HG02588 (cell line): ENCODE results near the gene KCNMA1.

Experiments used
- ATAC-seq: cut with Tn5 transposase; IDR thresholded peaks from one replicate; pipeline ENCODE4 v1.9.1; 2021; ENCODE audit warnings: mild to moderate bottlenecking, moderate library complexity; ENCODE audit not compliant: unreplicated experiment

The KCNMA1 gene

GRCh38 chr10:77290528-77291155 is 347.0 kb downstream of the KCNMA1 start:
- ATAC-seq = no peak

DNA sequence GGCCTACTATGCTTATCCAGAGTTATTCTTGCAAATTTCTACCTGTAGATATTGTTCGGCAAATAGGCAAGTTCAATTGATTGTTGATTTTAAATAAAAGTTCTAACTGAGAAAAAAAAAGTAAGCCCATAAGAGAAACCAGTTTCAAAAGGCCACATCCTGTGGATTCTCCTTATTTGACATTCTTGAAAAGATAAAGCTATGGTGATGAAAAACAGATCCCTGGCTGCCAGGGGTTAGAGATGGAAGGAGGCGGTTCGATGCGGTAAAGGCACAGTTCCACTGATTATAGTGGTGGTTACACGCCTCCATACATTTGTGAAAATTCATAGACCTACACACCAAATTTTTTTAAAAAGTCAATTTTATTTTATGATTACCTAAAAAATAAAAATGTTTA is 347.8 kb downstream of the KCNMA1 start:
- ATAC-seq = no peak

DNA sequence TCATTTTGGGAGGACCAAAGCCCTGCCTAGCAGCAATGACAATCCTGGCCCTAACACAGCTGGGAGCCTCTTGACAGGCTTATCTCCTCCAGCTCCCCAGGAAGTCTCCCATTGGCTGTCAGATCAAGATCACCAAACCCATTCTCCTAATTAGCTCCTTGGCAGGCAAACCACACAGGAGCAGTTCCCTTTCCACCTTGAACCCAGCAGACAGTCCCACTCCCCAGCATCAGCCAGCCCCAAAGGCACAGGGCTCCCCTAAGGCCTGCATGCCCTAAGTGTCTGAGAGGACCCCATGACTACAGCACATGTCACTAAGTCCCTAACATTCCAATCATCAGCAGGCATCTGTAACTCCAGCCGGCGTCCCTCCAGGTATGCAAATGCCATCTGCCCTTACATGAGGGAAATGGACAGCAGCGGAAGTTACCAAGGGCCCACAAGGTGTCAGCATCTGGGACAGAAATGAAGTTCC is 348.5 kb downstream of the KCNMA1 start:
- no peak for ATAC-seq

DNA sequence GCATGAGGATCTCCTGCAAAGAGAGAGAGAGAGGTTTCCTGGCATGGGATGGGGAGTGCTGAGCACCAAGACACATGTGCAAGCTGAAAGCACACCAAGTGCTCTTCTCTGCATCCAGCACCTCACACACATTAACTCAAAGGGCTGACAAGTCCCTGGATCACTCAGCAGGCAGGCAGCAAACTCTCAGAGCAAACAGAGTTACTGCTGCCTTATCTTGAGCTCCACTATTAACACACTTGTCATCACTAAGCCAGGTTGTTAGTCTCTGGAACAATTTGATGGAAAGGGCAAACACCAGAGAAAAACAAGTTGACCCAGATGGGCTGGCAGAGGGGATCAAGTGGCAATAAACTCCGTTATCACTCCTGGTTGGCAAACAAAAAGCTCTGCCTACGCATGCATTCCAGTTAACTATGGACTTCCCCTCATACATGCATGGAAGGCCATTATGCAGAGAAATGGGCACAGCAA is 349.9 kb downstream of the KCNMA1 start:
- ATAC-seq = no peak

DNA sequence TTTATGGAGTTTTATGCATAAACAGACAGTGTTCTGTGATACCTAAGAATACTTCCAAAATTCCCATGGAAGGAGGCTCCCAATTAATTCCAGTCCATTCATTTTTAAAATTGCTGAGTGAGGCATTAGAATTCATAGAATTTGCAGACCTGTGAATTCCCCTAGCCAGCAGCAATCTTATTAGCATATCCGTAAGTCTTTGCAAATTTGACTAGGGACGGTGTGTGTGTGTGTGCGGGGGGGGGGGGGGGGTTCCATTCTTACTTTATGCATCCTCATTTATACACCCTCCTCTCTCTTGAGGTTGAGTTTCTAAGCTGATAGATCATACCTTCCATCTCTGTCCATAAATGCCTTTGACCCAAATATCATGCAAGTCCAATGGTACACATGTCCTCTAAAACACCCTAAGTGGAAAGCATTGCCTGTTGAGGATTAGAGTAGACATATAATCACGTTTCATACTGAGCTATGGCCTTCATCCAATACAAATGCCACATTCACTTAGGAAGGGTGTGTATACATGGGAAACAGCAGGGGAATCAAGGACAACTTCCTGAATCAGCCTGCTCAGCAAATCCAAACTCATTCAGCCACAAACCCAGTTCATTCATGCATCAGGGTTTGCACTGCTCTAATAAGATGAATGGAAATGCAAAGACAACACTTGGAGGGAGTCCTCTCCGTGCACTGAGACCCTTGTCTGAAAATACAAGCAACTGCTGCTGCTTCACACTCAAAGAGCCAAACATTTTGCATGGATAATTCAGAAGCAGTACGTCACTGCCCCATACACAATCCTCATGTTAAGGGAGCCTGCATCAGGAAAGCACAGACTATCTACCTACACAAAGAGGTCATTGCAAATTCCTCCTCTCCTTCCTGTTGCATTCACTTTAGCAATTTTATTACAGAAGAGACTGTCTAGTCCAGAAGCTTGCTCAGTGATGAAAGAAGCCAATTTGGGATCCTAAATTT is 350.8 kb downstream of the KCNMA1 start:
- no peak for ATAC-seq

DNA sequence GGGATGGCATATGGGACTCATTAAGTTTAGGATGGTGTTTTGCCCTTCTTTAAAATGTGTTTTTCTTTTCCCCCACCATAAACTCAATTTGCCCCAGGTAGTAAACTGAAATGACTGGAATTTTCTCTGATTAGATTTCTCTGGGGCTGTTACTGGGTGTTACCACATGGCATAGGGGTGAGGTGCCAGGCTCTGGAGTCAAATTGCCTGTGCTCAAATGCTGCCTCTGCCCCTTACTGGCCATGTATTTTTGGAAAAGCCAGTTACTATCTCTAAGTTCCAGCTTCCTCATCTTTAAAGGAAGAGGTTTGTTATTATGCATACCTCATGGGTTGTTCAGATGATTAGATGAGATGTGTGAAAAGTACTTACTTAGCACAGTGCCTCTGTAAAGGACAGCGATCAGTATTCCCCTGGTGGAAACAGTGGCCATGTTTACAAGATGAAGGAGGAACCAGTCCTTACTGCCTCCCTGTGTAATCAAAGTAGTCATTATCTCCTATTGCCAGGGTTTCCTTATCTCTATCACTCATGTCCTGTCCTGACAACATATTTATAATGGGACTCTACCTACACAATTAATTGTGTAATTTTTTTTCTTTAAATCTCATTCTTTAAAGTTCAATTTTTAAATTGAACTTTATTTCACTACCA is 352.0 kb downstream of the KCNMA1 start:
- ATAC-seq = no peak

DNA sequence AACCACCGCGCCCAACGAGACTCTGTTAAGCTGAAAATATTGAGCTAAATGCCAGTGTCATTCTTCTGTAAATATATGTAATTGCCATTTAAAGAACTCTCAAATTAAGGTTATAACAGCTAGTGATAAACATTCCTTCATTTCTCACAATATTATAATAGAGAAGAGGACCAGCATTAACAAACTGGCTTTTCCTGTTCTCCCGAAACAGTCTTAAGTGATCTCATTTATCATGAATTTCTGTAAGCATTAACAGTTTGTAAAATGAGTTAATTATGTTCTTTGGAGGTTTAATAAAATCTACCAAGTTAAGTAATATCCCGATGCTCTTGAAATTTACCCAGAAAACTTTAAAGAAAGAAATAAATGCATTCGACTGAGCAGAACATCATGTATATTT is 352.8 kb downstream of the KCNMA1 start:
- ATAC-seq = no peak

DNA sequence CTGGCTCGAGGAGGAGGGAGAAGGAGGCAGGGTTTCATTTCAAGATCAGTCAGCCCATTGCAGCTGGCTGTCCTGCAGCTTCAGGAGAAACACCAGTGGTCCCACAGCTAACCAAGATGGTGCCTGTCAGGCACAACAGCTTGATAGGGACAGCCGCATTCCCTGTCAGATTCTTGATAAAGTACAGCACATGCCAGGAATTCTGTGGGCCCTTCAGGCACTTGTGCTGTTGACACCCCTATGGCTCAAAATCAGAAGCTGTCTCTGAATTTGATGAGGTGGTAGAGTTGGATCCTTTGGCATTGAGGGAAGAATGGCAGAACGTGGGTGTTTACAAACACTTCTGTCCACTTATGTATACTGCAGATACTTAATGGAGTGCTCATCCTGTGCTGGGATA is 354.3 kb downstream of the KCNMA1 start:
- no peak for ATAC-seq

GRCh38 chr10:77282163-77282562 is 355.4 kb downstream of the KCNMA1 start:
- no peak for ATAC-seq

DNA sequence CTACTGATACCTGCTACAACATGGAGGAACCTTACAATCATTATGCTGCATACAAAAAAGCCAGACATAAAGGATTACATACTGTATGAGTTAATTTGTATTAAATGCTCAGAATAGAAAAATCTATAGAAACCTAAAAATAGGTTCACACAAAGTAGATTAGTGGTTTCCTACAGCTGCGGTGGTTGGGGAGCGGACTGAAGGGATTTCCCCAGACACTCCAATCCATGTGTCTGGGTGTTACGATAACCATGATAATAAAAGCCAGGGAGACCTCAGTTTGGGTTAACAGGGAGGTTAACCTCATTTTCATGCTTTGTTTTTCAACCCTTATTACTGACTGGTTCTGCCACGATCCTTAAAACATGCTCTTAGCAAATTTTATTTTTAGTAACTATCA is 355.9 kb downstream of the KCNMA1 start:
- no peak for ATAC-seq

DNA sequence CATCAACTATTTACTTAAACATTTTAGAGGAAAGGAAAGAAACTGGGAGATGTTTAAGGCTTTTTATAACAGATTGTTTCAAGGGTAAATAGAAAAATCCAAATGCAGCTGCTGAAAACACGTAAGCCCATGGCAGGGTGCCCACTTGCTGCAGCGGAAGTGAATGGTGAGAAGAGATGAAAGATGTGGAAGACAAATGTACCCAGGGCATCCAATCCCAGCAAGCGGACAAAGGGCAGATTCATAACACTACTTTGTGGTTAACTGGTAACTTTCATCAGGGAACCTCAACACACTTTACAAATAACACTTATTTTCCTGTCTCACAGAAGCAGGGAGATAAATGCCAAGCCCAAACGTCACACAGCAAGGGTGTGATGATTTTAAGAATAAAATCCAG is 358.4 kb downstream of the KCNMA1 start:
- ATAC-seq = no peak

DNA sequence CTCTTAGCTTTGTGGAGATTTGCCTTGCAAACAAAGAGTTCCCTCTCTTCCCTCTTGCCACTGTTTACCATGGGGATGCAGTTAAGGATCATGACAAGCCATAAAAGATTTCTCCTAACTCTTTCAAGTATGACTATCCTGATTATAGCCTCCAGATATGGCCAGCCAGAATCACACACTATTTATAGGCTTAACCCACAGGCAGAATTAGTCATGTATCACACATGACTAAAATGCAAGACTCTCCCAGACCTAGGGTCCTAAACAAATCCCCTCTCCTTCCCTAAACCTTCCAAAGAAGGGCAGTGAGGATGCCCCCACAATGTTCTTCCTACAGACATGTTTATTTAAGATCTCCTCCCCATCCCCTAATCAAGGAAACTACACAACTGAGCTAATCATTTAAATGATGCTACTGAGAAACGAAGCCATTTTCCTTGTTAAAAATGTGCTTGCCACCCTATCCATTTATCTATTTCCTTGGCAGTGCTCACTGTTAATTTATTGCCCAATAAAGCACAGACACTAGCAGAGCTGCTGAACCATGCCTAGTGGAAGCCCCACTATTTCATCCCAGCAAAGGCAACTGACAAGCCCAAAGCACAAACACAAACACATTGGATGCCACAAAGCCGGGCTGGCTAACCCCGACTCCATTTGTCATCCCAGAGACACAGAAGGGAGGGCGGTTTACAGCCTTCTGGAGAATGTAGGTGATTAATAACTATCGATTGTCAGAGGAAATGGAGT is 363.4 kb downstream of the KCNMA1 start:
- ATAC-seq = no peak

DNA sequence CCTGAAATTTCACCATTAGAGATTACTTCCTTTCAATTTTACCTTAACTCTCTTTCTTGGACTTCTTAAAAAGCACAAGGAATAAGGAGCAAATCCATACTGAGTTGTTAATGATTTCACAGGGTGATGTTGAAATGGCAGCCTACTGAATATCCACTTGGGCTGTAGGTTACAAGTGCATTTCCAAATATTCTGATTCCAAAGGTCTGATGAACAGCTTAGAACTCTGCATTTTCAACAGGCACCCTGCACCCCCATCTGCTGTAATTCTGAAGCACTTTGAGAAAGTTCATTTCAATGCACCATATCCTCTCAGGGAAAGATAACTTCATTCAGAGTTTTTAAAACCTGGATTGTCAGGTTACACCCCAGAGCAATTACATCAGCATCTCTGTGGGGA is 368.4 kb downstream of the KCNMA1 start:
- ATAC-seq = no peak

DNA sequence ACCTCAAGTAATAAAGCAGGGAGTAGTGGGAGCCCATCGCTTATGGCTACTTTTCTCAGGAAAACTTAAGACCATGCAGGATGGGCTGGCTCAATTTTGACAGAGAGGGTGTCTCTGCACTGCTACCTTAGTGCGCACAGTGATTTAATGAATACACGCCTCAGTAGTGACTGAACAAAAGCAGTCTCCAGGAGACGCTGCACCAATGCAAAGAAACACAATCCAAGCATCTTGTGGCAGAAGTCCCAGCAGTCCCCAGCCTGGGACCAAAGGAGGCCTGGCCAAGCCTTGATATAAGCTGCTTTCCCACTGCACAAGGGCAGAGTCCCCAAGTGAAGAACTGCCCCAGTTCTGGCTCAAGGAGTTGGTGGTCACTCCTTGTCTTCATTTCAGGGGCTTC is 368.9 kb downstream of the KCNMA1 start:
- ATAC-seq = no peak

DNA sequence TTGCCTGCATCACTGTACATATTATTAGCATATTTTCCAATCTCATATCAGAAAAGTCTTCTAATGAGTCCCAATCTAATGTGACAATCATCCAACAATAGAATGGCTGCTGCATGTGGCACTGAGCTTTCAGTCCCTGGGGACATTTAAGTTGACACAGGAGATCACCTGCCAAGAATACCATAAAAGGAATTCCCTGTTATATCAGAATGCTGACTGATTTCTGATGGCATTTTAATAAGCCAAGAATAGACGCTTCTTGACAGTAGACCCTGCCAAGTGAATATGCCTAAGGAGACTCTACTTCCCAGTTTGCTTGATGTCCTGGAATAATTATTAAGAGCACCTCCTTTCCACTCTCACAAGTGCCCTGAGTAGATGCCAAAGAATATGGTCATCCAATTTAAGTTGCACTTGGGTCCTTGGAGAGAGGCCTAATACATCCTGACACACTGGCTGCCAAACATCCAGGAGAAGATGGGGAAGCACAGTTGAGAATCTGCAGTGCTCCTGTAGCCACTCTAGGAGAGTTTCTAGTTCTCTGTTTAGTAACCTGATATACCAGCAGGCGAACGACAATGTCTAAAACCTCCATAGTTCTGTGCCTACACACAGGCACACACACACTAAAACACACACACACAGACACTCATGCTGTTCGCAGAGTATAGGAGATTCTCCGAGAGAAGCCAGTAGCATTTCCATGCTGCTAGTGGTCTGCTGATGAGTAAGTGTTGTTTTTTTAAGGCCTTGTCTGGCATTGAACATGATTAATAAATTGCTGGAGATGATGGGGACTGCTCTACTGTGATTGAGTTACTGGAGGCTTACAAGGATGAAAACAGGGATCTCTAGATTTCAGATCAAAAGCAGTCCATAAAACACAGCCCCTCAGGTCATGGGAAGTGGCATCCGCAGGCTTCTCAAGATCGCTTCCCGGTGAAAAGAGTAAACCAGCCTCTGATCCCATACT is 369.6 kb downstream of the KCNMA1 start:
- no peak for ATAC-seq

DNA sequence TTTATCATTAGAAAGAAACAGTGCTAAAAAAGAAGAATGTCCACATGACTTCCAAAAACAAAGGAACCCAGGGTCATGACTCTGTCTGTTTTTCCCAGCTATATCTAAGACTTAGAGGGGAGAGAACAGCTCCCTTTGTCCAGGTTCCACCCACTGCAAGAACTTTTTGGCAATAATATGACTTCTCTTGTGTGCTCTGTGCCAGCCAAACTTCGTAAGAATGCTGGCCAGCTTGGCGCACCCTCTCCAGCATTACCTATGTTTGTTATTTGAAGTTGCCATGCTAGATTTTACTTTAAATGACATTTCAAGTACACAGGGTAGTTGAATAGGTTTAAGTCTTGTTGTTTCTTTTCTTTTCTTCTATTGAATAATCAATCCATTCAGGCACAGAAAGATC is 371.4 kb downstream of the KCNMA1 start:
- no peak for ATAC-seq

DNA sequence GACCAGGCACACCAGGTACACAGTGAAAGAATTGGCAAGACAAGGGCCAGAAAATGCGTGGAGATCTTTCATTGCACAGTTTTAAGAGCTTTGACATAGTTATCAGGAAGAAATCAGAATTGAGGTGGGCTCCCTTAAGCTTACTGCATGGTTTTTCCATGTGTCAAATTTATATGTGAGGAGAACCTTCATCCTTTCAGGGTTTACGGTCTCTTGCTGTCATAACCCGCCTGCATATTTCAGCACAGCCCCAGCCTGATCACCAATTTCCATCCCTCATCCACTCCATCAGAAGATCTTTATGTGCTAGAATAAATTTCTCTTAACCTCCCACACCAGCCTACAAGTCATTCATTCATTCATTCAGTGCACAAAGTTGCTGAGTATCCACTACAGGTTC is 373.1 kb downstream of the KCNMA1 start:
- ATAC-seq = no peak

- no peak for ATAC-seq
These were observed 373.5 kb downstream of the KCNMA1 start for GRCh38 chr10:77264107-77264506.

DNA sequence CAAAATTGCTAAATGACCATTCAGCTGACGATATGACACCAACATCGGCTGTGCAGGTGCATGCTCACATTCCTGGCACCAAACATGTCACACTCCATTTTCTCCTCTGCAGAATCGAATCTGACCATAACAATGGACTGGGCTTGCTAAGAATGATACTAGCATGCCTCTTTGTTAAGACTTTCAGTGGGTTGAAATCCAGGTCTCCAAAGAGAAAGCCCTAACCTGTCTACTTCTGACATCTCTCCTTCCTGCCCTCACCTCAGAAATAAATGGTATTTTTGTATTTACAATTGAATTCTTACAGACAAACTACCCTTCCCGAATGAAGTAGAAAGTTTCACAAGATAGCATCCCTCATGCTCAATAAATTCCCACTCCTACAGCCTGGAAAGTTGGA is 373.9 kb downstream of the KCNMA1 start:
- no peak for ATAC-seq

GRCh38 chr10:77261146-77261545 is 376.5 kb downstream of the KCNMA1 start:
- ATAC-seq = no peak
